ENCODE results near the gene IGF2R. TPM values are rescaled to one million over a fixed set of nuclear protein-coding genes. Genes with fewer than 3 reads are reported as not detected.

IGF2R gene
- total RNA-seq, 1 donor from 2014 or later = 73.4 TPM

GRCh38 chr6:159977904-159978268, 9.0 kb downstream of the IGF2R start:
- TF ChIP-seq POLR2A (IDR thresholded peaks at IDR 0.05) = no peak
- TF ChIP-seq POLR2AphosphoS5 (IDR thresholded peaks at IDR 0.05; ENCODE audit: insufficient read depth in 1 of 2, low read depth in 1 of 2) = no peak
- TF ChIP-seq, protein P1, sequence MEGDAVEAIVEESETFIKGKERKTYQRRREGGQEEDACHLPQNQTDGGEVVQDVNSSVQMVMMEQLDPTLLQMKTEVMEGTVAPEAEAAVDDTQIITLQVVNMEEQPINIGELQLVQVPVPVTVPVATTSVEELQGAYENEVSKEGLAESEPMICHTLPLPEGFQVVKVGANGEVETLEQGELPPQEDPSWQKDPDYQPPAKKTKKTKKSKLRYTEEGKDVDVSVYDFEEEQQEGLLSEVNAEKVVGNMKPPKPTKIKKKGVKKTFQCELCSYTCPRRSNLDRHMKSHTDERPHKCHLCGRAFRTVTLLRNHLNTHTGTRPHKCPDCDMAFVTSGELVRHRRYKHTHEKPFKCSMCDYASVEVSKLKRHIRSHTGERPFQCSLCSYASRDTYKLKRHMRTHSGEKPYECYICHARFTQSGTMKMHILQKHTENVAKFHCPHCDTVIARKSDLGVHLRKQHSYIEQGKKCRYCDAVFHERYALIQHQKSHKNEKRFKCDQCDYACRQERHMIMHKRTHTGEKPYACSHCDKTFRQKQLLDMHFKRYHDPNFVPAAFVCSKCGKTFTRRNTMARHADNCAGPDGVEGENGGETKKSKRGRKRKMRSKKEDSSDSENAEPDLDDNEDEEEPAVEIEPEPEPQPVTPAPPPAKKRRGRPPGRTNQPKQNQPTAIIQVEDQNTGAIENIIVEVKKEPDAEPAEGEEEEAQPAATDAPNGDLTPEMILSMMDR (IDR thresholded peaks at IDR 0.05) = no peak
- no peak for DNase-seq (ENCODE audit: extremely low spot score in 2 of 2)
- Histone ChIP-seq H3K36me3 (no peaks in the 10 kb centered on the region), H3K4me1 (peaks cover 92% of the 10 kb centered on the region), H3K4me3 (no peak overlapping the region), H3K27ac (peak overlapping the region; percentile 67), H3K9me3 (no peaks in the 10 kb centered on the region), H3K27me3 (no peaks in the 10 kb centered on the region)
- intact Hi-C loops (cut with DNase I) = no loop called here

GRCh38 chr6:159978291-159979135, 9.6 kb downstream of the IGF2R start:
- Histone ChIP-seq H3K4me3 (no peak overlapping the region), H3K4me1 (peaks cover 92% of the 10 kb centered on the region), H3K27ac (peak overlapping the region; percentile 67), H3K27me3 (no peaks in the 10 kb centered on the region), H3K36me3 (no peaks in the 10 kb centered on the region), H3K9me3 (no peaks in the 10 kb centered on the region)
- intact Hi-C loops (cut with DNase I) = no loop called here
- DNase-seq (ENCODE audit: extremely low spot score in 2 of 2) = no peak
- no peak for TF ChIP-seq POLR2A (IDR thresholded peaks at IDR 0.05)

DNA sequence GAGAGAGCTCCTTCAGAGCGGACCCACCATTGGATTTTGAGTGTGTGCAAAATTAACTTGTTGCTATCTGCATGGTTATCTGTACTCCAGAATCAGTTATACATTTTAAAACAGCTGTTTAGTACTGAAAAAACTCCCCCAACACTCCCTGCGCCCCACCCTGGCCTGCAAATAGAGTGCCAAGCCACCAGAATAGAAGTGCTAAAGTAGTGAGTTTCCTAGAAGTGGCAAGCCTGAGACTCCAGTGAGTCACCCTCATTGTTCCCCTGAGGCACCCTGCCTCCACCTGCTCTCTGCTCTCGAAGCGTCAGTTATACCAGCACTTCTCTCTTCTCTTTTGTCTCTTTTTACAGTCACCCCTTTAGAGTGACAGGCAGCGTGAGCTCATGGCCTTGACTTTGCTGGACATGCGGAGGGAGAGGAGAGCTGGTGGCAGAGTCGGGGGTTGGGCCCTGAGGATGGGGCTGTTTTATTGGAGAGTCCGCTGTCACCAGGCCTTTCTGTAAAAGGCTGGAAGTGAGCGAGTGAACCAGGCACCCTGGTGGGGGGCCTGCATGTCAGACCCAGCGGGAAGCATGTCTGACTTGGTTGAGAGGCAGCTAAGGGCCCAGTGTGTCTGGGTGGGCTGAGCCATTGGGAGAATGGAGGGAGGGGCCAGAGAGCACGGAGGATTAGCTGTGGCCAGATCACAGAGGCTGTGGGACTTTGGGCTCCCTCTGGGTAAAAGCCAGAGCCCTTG, 10.4 kb downstream of the IGF2R start:
- Histone ChIP-seq H3K9me3 (no peaks in the 10 kb centered on the region), H3K36me3 (no peaks in the 10 kb centered on the region), H3K4me1 (peaks cover 94% of the 10 kb centered on the region), H3K4me3 (no peak overlapping the region), H3K27me3 (no peaks in the 10 kb centered on the region), H3K27ac (peak overlapping the region; percentile 67)
- no peak for DNase-seq (ENCODE audit: extremely low spot score in 2 of 2)
- TF ChIP-seq POLR2AphosphoS5 (IDR thresholded peaks at IDR 0.05; ENCODE audit: insufficient read depth in 1 of 2, low read depth in 1 of 2) = peak in 1 of 2 donors; percentile 26
- TF ChIP-seq, protein P1 (IDR thresholded peaks at IDR 0.05) = no peak
- TF ChIP-seq POLR2A (IDR thresholded peaks at IDR 0.05) = no peak
- intact Hi-C loops (cut with DNase I) = no loop called here

DNA sequence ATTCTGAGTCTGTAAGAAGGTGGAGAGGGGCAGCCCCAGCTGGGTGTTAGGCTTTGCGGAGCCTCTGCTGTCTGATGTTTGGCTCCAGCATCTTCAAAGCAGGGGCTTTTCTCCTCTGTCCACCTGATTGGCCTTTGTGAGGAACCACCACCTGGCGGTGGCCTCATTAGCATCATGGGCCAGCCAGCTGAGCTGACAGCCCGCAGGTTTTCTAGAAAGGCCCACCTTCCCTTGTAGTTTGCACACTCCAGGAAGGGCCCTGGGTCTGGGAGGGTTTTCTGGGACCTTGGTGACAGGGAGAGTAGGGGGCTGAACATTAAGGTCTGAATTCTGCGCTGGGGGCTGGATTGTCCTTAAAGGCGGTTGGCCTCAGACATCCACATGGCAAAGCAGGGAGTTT, 11.6 kb downstream of the IGF2R start:
- no peaks in the 10 kb centered on the region for H3K9me3 ChIP-seq
- no peaks in the 10 kb centered on the region for H3K27me3 ChIP-seq
- no peak for DNase-seq (ENCODE audit: extremely low spot score in 2 of 2)
- TF ChIP-seq, protein P1 (IDR thresholded peaks at IDR 0.05) = no peak
- TF ChIP-seq POLR2A (IDR thresholded peaks at IDR 0.05) (no peak), POLR2AphosphoS5 (IDR thresholded peaks at IDR 0.05; ENCODE audit: insufficient read depth in 1 of 2, low read depth in 1 of 2) (no peak)
- H3K4me1 ChIP-seq = peaks cover 96% of the 10 kb centered on the region
- H3K36me3 ChIP-seq = no peaks in the 10 kb centered on the region
- H3K4me3 ChIP-seq = no peak overlapping the region
- H3K27ac ChIP-seq = peak overlapping the region; percentile 67
- intact Hi-C loops (cut with DNase I) = loop anchor here (10.0 kb wide), 1 partner anchor 54 kb away; no protein-coding TSS in a partner anchor

GRCh38 chr6:159981071-159981402, 12.2 kb downstream of the IGF2R start:
- intact Hi-C loops (cut with DNase I) = loop anchor here (10.0 kb wide), 1 partner anchor 54 kb away; no protein-coding TSS in a partner anchor
- Histone ChIP-seq H3K27me3 (no peaks in the 10 kb centered on the region), H3K9me3 (no peaks in the 10 kb centered on the region), H3K27ac (peak overlapping the region; percentile 67), H3K4me3 (no peak overlapping the region), H3K36me3 (no peaks in the 10 kb centered on the region), H3K4me1 (peaks cover 99% of the 10 kb centered on the region)
- TF ChIP-seq POLR2A (IDR thresholded peaks at IDR 0.05) = no peak
- no peak for TF ChIP-seq POLR2AphosphoS5 (IDR thresholded peaks at IDR 0.05; ENCODE audit: insufficient read depth in 1 of 2, low read depth in 1 of 2)
- TF ChIP-seq, protein P1 (IDR thresholded peaks at IDR 0.05) = no peak
- no peak for DNase-seq (ENCODE audit: extremely low spot score in 2 of 2)

Data from vagina (tissue), 2 donors.